Esophagus muscularis mucosa (tissue), 4 donors: ENCODE results near the gene ZNF215.

ENCODE experiments used
- EP300 ChIP-seq: sonication (generic); formaldehyde crosslinking; IDR thresholded peaks from one replicate; pipeline ENCODE4 v1.6.1; 2017; ENCODE audit warnings: antibody characterized with exemption
- POLR2A ChIP-seq: fragments of 450-650 bp; IDR thresholded peaks from one replicate; pipeline ENCODE4 v1.6.1; 2017; ENCODE audit warnings: antibody characterized with exemption, moderate library complexity, mild to moderate bottlenecking, low read depth
- POLR2AphosphoS5 ChIP-seq, 2 donors: sonication (generic); formaldehyde crosslinking; IDR thresholded peaks; one replicate each; pipeline ENCODE4 v1.6.1; 2017; ENCODE audit warnings: antibody characterized with exemption in 2 of 2
- TF ChIP-seq, protein P1 (sequence below), 3 experiments: fragments of 200-600 bp in 2 of 3; fragments of 450-650 bp in 1 of 3; sonication (generic) in 2 of 3; IDR thresholded peaks; one replicate each; pipeline ENCODE4 v1.5.1; 2017 to 2019; ENCODE audit warnings: antibody characterized with exemption in 3 of 3, mild to moderate bottlenecking in 2 of 3, moderate library complexity in 1 of 3

DNA sequence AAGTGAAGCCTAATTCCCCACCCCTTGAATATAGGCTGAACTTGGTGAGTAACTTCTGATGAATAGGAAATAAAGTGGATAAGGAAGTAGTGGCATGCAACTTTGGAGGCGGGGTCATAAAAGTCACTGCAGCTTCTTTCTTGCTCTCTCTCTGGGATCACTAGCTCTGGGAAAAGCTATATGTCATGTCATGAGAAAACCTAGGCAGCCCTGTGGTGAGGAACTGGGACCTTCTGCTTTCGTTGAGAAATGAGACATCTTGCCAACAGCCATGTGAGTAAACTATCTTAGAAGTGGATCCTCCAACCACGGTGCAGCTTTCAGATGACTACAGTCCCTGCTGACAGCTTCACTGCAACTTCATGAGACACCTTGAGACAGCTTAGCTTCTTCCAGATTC is 78.3 kb downstream of the ZNF215 start:
- TF ChIP-seq POLR2AphosphoS5 (IDR thresholded peaks at IDR 0.05) (no peak), POLR2A (no peak), EP300 (no peak)
- TF ChIP-seq, protein P1, sequence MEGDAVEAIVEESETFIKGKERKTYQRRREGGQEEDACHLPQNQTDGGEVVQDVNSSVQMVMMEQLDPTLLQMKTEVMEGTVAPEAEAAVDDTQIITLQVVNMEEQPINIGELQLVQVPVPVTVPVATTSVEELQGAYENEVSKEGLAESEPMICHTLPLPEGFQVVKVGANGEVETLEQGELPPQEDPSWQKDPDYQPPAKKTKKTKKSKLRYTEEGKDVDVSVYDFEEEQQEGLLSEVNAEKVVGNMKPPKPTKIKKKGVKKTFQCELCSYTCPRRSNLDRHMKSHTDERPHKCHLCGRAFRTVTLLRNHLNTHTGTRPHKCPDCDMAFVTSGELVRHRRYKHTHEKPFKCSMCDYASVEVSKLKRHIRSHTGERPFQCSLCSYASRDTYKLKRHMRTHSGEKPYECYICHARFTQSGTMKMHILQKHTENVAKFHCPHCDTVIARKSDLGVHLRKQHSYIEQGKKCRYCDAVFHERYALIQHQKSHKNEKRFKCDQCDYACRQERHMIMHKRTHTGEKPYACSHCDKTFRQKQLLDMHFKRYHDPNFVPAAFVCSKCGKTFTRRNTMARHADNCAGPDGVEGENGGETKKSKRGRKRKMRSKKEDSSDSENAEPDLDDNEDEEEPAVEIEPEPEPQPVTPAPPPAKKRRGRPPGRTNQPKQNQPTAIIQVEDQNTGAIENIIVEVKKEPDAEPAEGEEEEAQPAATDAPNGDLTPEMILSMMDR (IDR thresholded peaks at IDR 0.05), result no peak
